GM19043 (cell line): ENCODE results near the gene ZNF672.

Experiments
- ATAC-seq: cut with Tn5 transposase; IDR thresholded peaks from one replicate; pipeline ENCODE4 v1.9.1; 2021; ENCODE audit warnings: low read depth; ENCODE audit not compliant: unreplicated experiment

Gene ZNF672

GRCh38 chr1:248852481-248853405 lies 14.7 kb downstream of the ZNF672 start:
- peak; percentile 35 for ATAC-seq

DNA sequence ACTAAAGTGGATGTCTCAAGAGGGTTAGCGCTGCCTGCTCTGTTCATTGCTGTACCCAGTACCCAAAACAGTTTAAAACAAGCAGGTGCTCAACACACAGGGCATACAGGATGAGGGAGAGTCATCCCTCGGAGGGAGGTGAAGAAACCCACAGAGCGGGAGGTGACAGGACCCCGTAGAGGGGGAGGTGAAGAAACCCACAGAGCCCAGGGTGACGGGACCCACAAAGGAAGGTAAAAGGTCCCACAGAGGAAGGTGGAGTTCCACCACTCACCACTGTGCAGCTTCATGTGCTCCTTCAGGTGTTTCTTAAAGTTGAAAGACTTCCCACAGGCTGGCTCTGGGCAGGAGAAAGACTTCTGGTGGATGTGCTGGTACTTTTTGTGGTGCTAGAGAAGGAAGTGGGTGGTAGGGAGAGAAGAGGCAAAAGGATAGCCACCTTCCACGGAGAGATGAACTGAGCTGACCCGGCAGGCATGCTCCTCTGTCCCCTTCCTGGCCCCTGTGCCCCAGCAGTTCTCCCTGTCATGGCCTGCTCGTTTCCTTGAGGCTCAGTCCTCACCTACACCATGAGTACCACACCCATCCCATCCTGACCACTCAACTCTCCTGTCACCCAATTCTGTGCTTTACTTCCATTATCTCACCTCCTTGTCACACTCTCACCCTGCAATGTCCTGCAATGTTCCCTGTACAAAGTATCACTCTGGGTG lies 15.8 kb downstream of the ZNF672 start:
- ATAC-seq: no peak

DNA sequence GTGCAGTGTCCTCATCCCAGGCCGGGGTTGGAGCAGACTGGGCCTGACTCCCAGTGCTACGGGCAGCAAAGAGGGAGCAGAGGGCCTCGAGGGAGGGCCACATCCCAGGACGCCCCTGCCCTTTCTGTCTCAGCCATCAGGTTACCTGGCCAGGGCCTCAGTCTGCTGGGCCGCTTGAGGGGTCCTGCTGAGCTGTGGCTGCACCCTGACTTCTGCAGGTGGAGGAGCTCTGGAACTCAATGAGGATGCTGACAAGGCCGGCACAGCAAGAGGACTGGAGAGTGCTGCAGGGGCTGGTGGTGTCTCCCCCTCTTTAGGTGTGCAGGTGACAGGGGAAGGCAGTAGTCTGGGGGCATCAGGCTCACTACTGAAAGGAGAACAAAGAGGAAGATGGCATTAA lies 17.6 kb downstream of the ZNF672 start:
- no peak for ATAC-seq

DNA sequence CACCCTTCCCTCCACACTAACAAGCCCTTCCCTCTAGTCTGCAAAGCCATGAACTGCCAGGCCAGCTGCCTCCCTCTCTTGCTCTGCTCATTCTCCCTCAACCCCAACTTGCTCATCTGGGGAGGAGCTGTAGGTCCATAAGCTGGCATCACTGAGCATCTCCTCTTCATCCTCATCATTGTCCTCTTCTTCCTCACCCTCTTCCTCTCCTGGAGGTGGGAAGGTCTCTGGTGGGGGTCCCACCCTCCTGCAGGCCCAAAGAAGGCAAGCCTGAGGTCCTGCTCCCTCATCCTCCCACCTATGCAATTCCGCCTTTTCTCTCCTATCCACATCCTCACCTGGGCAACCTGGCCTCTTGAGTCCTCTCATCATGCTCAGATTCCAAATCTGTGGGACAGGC lies 18.2 kb downstream of the ZNF672 start:
- ATAC-seq: no peak

DNA sequence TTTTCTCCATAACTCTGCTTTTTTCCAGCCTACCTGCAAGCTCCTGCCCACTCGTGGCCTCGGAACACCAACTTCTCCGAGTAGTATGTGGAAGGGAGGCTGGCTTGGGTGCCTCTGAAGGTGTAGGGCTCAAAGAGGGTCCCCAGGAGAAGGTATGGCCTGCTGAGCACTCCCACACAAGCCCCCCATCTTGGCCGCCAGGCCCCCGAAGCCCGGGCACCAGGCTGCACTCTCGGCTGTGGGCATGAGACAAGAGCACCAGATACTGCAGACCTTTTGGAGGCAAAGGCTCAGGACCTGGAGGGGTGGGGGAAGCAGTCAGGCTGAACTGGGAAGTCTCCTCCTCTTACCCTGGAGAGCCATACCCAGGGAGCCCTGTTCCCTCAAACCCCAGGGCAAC lies 19.2 kb downstream of the ZNF672 start:
- no peak for ATAC-seq

- no peak for ATAC-seq
Measured at GRCh38 chr1:248857749-248858095, 19.7 kb downstream of the ZNF672 start.

- peak; percentile 28 for ATAC-seq
Measured at GRCh38 chr1:248858096-248858890, 20.3 kb downstream of the ZNF672 start.

DNA sequence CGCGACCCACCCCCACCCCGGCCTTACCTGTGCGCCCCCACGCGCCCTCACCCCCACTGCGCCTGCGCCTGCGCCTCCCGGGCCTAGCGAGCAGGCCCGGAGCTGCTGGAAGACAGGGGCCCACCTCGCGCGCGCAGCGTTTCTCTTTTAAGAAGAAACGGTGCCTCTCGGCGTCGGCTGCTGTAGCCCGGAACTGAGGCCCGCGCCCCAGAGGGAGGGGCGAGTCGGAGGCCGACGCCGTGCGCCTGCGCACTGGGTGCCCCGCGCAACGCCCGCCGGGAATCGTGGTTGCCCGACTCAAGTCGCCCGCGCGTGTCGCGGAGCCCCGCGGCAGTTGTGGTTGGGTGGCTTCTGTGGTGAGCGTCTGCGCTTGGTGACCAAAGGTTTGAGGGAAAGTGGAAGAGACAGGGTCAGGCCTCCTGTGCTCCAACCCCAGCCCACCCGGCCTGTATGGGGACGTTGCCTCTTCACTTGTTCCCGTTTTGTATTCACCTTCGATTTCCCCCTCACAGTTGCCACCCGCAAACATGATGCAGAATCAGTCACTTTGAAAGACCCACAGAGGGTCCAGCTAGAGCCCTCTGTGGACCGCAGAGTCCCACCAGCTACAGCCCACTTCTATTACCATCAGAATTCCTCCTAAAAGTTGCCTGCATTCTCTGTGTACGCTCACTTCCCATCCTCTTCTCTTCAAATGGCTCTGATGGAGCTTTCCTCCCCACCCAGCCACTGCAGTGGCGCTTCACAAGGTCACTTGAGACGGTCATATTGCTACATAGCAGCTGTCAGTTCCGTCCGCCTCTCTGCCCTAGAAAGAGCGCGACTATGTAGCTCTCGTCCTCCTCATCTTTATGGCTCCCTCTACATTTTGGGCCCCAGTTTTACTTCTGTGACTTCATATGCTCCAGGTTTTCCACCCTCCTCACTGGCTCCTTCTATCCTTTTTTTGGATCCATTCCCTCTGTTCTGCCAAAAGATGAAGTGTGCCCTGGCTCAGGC lies 21.2 kb downstream of the ZNF672 start, which contains the start of gene ZNF692:
Gene ZNF692 (minus strand): TSS at position 195 of the 999 bp plus-strand sequence. CDS start 776 bp downstream, outside the sequence.
- peak; percentile 73 for ATAC-seq

DNA sequence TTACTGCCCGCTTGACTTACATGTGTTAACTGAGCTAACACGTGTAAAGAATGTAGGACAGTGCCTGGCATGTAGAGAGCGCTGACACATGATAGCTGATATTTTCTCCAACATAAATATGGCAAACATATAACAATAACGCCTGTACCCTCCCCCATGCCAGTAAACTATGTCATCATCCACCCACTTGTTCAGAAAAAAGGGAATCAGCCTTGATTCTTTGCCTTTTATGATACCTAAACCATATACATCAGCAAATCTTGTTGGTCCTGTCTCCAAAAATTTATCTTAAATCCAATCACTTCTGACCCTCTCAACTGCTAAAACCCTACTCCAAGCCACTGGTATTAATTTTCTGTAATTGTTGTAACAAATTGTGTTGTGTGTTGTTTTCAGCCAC lies 22.0 kb downstream of the ZNF672 start:
- no peak for ATAC-seq

DNA sequence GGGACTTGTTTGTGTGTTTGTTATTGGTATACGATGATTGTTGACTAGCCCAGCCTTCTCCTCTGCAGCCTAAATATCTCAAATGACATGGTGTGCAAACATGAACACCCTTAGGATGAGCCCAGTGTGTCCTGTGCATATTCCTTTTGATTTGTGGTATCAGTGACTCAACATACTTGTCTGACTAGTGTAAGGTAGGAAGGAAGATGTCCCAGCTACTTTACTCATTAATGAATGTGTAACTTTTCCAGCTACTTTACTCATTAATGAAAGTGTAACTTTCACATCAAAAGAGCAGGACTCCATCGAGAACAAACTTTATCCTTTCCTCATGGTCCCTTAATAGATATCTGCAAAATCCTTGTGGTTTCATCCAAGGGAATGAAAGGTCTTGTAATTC lies 23.6 kb downstream of the ZNF672 start:
- no peak for ATAC-seq

DNA sequence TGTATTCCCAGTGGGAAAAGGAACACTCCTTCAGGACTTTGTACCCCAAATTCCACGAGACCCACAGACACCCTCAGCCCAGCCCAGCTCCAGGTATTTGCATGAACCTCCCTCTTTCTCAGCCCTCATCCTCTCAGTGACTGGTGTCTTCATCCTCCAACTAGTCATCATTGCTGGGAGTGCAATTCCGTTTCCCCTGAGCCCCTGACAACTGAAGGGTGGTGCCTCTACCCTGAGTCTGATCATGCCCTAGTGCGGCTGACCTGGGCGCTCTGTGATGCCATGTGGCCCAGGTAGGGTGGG lies 24.6 kb downstream of the ZNF672 start:
- peak; percentile 4 for ATAC-seq

DNA sequence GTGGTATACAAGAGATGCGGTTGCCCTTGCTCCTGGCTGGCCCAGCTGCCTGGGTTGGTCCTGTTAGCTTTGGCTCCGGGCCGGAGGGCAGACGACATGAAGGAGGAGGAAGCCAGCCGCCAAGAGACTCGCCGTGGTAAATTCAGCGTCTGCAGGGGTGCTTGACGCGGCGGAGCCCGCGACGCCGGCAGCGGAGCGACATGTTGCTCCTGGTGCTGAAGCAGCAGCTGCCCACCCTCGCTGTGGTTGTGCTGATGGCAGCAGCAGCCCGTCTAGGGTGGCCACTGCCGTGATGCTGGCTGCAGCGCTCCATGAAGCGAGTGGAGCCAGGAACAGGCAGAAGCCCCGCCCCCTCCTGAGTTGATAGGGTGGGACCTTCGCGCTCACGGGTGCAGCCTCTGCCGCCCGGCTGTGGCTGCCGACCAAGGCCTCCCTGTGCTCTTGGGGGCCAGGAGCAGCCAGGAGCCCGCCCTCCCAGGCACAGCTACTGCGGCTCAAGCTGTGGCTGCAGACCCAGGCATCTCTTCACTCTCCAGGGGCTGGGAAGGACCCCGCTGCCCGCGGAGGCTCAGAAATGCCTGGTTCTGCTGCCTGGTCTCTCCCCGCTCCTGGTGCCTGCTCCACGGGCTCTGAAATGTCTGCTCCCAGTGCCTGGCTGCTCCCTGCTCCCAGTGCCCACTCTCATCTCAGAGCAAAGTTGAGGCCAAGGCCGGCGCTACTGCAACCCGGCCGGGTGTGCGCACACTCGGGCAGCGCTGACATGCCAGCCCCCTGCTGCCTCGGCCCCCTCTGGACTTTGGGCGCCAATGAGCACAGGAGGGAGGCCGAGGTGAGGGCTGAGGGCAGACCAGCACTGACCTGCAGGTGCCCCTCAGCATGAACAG lies 25.2 kb downstream of the ZNF672 start:
- peak; percentile 62 for ATAC-seq

GRCh38 chr1:248871837-248872401 lies 33.9 kb downstream of the ZNF672 start:
- ATAC-seq: no peak

DNA sequence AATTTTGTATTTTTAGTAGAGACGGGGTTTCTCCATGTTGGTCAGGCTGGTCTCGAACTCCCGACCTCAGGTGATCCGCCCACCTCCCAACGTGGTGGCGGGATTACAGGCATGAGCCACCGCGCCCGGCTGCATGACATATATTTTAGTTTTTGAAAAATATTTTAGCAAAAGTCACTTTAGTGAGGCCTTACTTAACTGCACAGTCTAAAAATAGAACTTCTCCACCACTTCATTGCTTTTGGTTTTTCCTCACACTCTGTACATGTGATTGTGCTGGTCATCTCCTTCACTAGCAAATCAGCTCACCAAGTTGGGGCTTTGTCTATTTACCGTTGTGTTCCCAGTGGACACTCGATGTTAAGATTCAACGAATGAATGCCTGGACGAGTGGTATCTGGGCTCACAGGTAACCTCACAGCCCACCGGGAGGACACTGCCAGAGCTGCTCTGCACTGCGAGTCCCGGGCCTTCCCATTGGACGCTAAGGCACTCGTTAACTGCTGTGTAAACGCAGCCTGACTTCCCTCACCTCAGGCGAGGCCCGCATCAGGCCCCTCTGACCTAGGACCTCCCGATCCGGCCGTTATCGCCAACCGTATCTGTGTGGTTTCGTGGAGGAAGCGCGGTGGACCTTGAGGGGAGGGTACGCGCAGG lies 34.9 kb downstream of the ZNF672 start:
- ATAC-seq: peak; percentile 36

DNA sequence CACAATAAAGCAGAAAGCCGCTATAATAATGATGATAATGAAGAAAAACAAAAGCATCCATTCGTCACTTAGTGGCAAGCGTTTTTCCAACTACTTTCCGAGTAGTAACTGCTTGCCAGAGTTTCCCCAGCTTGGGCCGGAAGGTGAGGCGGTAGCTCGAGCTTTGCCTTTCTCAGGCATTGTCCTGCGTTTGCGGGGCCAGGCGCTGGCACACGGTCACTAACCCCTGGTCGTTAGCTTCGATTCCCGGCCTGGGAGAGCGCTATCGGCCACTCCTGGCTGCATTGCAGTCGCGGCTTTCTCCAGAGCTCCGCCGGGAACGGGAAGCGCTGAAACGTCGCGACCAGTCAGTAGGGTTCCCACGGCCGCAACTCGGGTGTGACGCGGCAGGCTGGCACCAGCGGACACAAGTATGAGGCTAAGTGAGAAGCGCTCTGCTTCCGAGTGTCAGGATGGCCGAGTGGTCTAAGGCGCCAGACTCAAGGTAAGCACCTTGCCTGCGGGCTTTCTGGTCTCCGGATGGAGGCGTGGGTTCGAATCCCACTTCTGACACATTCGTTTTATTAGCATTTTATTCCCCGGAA lies 35.5 kb downstream of the ZNF672 start:
- ATAC-seq: peak; percentile 68

- peak; percentile 65 for ATAC-seq
Measured at GRCh38 chr1:248873993-248874533, 36.0 kb downstream of the ZNF672 start.

DNA sequence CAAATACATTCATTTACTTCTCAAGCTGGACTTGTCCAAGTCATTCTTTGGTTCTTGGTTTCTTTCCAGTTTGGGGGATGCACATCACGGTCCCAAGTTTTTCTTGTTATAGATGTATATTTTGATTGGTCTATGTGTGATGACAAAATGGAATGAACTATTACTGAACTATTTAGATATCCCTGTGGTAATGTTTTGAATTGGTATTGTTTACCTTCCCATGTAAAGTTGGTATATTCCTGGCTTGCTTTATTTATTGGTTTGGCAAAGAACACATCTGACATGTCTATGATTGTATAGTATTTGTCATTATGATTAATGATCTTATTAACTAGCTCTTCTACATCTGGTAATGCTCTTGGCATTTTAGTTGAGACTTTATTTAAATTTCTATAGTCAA lies 43.2 kb downstream of the ZNF672 start:
- no peak for ATAC-seq
